GM12891 (cell line): Measurements from ENCODE around the gene ECE2.

Experiments used
- DNase-seq: peaks from one replicate; pipeline ENCODE4 v3.0.0; 2011; ENCODE audit warnings: low spot score; ENCODE audit not compliant: insufficient read length
- FAIRE-seq: peaks from 2 replicates; lab custom pipeline; 2011; peaks lifted over from hg19 to GRCh38; lab: Jason Lieb, UNC
- PAX5 ChIP-seq: IDR thresholded peaks from 2 replicates; pipeline ENCODE4 v1.6.1; 2011; ENCODE audit warnings: low read length, moderate library complexity, mild to moderate bottlenecking; ENCODE audit not compliant: insufficient read depth, severe bottlenecking
- POLR2A ChIP-seq: IDR thresholded peaks from 2 replicates; pipeline ENCODE4 v1.6.1; 2011; ENCODE audit warnings: low read depth, low read length, control low read depth
- POLR2AphosphoS5 ChIP-seq: IDR thresholded peaks from 2 replicates; pipeline ENCODE4 v1.6.1; 2011; ENCODE audit warnings: low read depth, low read length, control low read depth
- POU2F2 ChIP-seq: IDR thresholded peaks from 2 replicates; pipeline ENCODE4 v1.6.1; 2011; ENCODE audit warnings: low read depth, mild to moderate bottlenecking, control low read depth, low read length, moderate library complexity
- SPI1 ChIP-seq: IDR thresholded peaks from 2 replicates; pipeline ENCODE4 v1.6.1; 2011; ENCODE audit warnings: low read depth, low read length, control low read depth
- TAF1 ChIP-seq: IDR thresholded peaks from 2 replicates; pipeline ENCODE4 v1.6.1; 2011; ENCODE audit warnings: low read depth, low read length, control low read depth

The ECE2 gene

GRCh38 chr3:184234224-184234623 is 41.6 kb upstream of the ECE2 start:
- FAIRE-seq, result no peak
- no peak for TF ChIP-seq SPI1
- no peak for DNase-seq

GRCh38 chr3:184234671-184235380 is 41.0 kb upstream of the ECE2 start:
- no peak for DNase-seq
- no peak for FAIRE-seq
- TF ChIP-seq POLR2AphosphoS5 (no peak), PAX5 (no peak), TAF1 (no peak), POU2F2 (no peak), SPI1 (no peak), POLR2A (no peak)

- TF ChIP-seq POLR2A (no peak), PAX5 (no peak), SPI1 (no peak)
- no peak for FAIRE-seq
- no peak for DNase-seq
Observed at GRCh38 chr3:184235381-184236032, 40.3 kb upstream of the ECE2 start.

GRCh38 chr3:184236033-184236410 is 39.8 kb upstream of the ECE2 start:
- FAIRE-seq (no peak), DNase-seq (no peak)
- TF ChIP-seq TAF1, result no peak
- TF ChIP-seq PAX5, result no peak
- no peak for TF ChIP-seq POU2F2
- no peak for TF ChIP-seq SPI1
- TF ChIP-seq POLR2AphosphoS5, result no peak
- no peak for TF ChIP-seq POLR2A

GRCh38 chr3:184236636-184237035 is 39.2 kb upstream of the ECE2 start:
- FAIRE-seq (no peak), DNase-seq (no peak)

GRCh38 chr3:184237211-184237610 is 38.6 kb upstream of the ECE2 start:
- no peak for TF ChIP-seq PAX5
- no peak for TF ChIP-seq TAF1
- no peak for TF ChIP-seq POLR2A
- no peak for TF ChIP-seq SPI1
- no peak for TF ChIP-seq POU2F2
- no peak for TF ChIP-seq POLR2AphosphoS5
- FAIRE-seq (no peak), DNase-seq (no peak)

More at GRCh38 chr3:184236636-184237035, 39.2 kb upstream of the ECE2 start:
- TF ChIP-seq POU2F2 (no peak), SPI1 (no peak), PAX5 (no peak), POLR2A (no peak), POLR2AphosphoS5 (no peak), TAF1 (no peak)

- DNase-seq (no peak), FAIRE-seq (no peak)
- TF ChIP-seq POU2F2 (no peak), POLR2A (no peak), TAF1 (no peak), SPI1 (no peak), POLR2AphosphoS5 (no peak), PAX5 (no peak)
Observed at GRCh38 chr3:184237807-184238206, 38.0 kb upstream of the ECE2 start.

GRCh38 chr3:184238246-184238818 is 37.5 kb upstream of the ECE2 start:
- TF ChIP-seq PAX5 (no peak), POLR2AphosphoS5 (no peak), POLR2A (no peak)
- DNase-seq (no peak), FAIRE-seq (no peak)

GRCh38 chr3:184239221-184239620 is 36.6 kb upstream of the ECE2 start:
- TF ChIP-seq POLR2A (no peak), SPI1 (no peak), POLR2AphosphoS5 (no peak), PAX5 (no peak), TAF1 (no peak), POU2F2 (no peak)
- DNase-seq, result no peak
- FAIRE-seq, result no peak

GRCh38 chr3:184239708-184240107 is 36.1 kb upstream of the ECE2 start:
- DNase-seq, result no peak
- TF ChIP-seq POU2F2 (no peak), SPI1 (no peak), POLR2A (no peak), PAX5 (no peak), TAF1 (no peak), POLR2AphosphoS5 (no peak)
- no peak for FAIRE-seq
